ENCODE results near the gene CCDC196. TPM values are rescaled to one million over a fixed set of nuclear protein-coding genes. Genes with fewer than 3 reads are reported as not detected.
A peak's percentile ranks its signal among the peaks of the same experiment; 100 is the strongest.

The CCDC196 gene
- total and polyA plus RNA-seq, 7 donors, result not detected

GRCh38 chr14:66477567-66477966, 8.6 kb upstream of the CCDC196 start:
- Histone ChIP-seq H3K27me3 (ENCODE audit: insufficient read depth in 3 of 3, low read length in 2 of 3) (no peaks in the 10 kb centered on the region), H3K27ac (no peak overlapping the region), H3K9me3 (no peaks in the 10 kb centered on the region), H3K4me1 (peaks cover 4% of the 10 kb centered on the region), H3K36me3 (ENCODE audit: insufficient read depth in 1 of 2, low read depth in 1 of 2) (no peaks in the 10 kb centered on the region), H3K4me3 (no peak overlapping the region)
- TF ChIP-seq, protein P1, sequence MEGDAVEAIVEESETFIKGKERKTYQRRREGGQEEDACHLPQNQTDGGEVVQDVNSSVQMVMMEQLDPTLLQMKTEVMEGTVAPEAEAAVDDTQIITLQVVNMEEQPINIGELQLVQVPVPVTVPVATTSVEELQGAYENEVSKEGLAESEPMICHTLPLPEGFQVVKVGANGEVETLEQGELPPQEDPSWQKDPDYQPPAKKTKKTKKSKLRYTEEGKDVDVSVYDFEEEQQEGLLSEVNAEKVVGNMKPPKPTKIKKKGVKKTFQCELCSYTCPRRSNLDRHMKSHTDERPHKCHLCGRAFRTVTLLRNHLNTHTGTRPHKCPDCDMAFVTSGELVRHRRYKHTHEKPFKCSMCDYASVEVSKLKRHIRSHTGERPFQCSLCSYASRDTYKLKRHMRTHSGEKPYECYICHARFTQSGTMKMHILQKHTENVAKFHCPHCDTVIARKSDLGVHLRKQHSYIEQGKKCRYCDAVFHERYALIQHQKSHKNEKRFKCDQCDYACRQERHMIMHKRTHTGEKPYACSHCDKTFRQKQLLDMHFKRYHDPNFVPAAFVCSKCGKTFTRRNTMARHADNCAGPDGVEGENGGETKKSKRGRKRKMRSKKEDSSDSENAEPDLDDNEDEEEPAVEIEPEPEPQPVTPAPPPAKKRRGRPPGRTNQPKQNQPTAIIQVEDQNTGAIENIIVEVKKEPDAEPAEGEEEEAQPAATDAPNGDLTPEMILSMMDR (IDR thresholded peaks at IDR 0.05), result no peak
- no peak for ATAC-seq
- no peak for DNase-seq
- intact Hi-C loops (cut with DNase I), result no loop called here

DNA sequence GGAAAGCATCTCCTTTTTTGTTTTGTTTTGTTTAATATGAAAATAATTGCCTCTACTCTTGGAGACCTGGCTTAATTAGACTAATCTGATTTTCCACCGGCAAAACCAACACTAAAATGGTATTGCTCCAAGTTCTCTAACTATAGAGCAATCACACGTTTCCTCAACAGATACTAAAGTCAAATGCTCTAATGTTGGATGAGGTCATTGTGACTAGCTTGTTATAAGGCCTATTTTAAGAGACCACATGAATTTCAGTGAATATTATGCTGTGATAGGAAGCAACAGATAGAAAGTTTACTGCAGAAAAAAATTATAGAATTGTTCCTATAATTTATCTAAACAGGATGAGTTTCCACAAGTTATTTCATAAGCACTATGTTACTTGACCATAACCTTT, 3.3 kb upstream of the CCDC196 start:
- Histone ChIP-seq H3K36me3 (ENCODE audit: insufficient read depth in 1 of 2, low read depth in 1 of 2) (no peaks in the 10 kb centered on the region), H3K27ac (no peak overlapping the region), H3K27me3 (ENCODE audit: insufficient read depth in 3 of 3, low read length in 2 of 3) (no peaks in the 10 kb centered on the region), H3K4me1 (peaks cover 7% of the 10 kb centered on the region), H3K4me3 (no peak overlapping the region), H3K9me3 (no peaks in the 10 kb centered on the region)
- intact Hi-C loops (cut with DNase I), result no loop called here
- ATAC-seq (peak in 2 of 4 donors; percentile 42 to 57), DNase-seq (no peak)
- 35 to 48% (median 36%) methylated on average over 2 of the region's 2 CpGs for WGBS, 3 donors
- TF ChIP-seq, protein P1 (IDR thresholded peaks at IDR 0.05), result no peak

DNA sequence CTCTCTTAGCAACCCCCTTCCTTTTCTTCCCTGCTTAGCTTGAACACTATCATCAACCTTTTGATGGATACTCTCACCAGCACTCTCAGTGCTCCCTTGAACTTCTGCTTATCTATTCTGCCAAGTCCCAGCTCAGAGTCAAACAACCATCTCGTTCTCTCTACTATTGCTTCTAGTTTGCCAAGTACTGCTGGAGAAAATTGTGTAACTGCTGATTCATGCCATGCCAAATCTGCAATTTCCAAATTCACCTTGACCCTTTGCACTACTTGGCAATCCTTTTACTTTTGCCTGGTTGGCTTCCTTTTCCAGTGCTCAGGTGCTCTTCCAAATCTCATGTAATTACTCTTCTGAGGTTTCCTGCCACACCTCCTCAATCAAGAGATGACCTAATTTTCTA, 2.8 kb upstream of the CCDC196 start:
- Histone ChIP-seq H3K9me3 (no peaks in the 10 kb centered on the region), H3K4me3 (no peak overlapping the region), H3K27ac (no peak overlapping the region), H3K27me3 (ENCODE audit: insufficient read depth in 3 of 3, low read length in 2 of 3) (no peaks in the 10 kb centered on the region), H3K36me3 (ENCODE audit: insufficient read depth in 1 of 2, low read depth in 1 of 2) (no peaks in the 10 kb centered on the region), H3K4me1 (peaks cover 7% of the 10 kb centered on the region)
- intact Hi-C loops (cut with DNase I), result no loop called here
- 5 to 7% (median 5%) methylated on average over 1 of the region's 1 CpG for WGBS, 3 donors
- TF ChIP-seq, protein P1 (IDR thresholded peaks at IDR 0.05), result no peak
- DNase-seq (no peak), ATAC-seq (peak; percentile 59 to 95 (median 94))

DNA sequence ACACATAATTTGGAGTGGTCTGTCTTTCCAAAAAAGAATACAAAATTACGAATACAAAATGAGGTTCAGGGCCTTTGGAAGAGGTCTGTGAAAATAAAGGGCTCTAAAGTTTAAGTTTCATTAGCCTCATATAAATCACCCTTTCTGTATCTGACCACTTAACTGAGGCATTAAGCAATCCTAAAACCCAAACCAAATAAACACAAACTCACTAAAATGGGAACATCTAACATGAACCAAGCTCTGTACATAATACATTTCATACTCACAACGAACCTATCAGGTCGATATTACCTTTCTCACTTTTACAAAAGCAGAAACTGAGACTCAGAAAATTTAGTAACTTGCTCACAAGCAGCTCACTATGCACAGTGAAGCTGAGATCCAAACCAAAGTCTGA, 1.1 kb upstream of the CCDC196 start:
- WGBS, 3 donors, result 68 to 93% (median 78%) methylated on average over 3 of the region's 3 CpGs
- TF ChIP-seq, protein P1 (IDR thresholded peaks at IDR 0.05), result no peak

GRCh38 chr14:66487164-66487563, 993 bp downstream of the CCDC196 start:
- 59 to 60% (median 59%) methylated on average over 2 of the region's 2 CpGs for WGBS, 3 donors
- TF ChIP-seq, protein P1 (IDR thresholded peaks at IDR 0.05), result no peak
- no peaks in the 10 kb centered on the region for H3K9me3 ChIP-seq
- no peak overlapping the region for H3K27ac ChIP-seq
- H3K4me3 ChIP-seq, result no peak overlapping the region
- H3K27me3 ChIP-seq (ENCODE audit: insufficient read depth in 3 of 3, low read length in 2 of 3), result no peaks in the 10 kb centered on the region
- ATAC-seq (no peak), DNase-seq (no peak)
- intact Hi-C loops (cut with DNase I), result no loop called here
- H3K36me3 ChIP-seq (ENCODE audit: insufficient read depth in 1 of 2, low read depth in 1 of 2), result no peaks in the 10 kb centered on the region
- H3K4me1 ChIP-seq, result peaks cover 7% of the 10 kb centered on the region

More for the DNA sequence above, 1.1 kb upstream of the CCDC196 start:
- ATAC-seq (no peak), DNase-seq (no peak)
- intact Hi-C loops (cut with DNase I), result no loop called here
- no peak overlapping the region for H3K27ac ChIP-seq
- H3K4me1 ChIP-seq, result peaks cover 7% of the 10 kb centered on the region
- H3K9me3 ChIP-seq, result no peaks in the 10 kb centered on the region
- H3K27me3 ChIP-seq (ENCODE audit: insufficient read depth in 3 of 3, low read length in 2 of 3), result no peaks in the 10 kb centered on the region
- no peak overlapping the region for H3K4me3 ChIP-seq
- H3K36me3 ChIP-seq (ENCODE audit: insufficient read depth in 1 of 2, low read depth in 1 of 2), result no peaks in the 10 kb centered on the region

All from psoas muscle (tissue), 8 donors.